ENCODE measurements around the gene SDCBP2. TPM values are rescaled to one million over a fixed set of nuclear protein-coding genes. Genes with fewer than 3 reads are reported as not detected.

Gene SDCBP2
- total and polyA plus RNA-seq, 2 of the 4 experiments (the other 2 are of a cell fraction) = 0.54 to 1.3 TPM

DNA sequence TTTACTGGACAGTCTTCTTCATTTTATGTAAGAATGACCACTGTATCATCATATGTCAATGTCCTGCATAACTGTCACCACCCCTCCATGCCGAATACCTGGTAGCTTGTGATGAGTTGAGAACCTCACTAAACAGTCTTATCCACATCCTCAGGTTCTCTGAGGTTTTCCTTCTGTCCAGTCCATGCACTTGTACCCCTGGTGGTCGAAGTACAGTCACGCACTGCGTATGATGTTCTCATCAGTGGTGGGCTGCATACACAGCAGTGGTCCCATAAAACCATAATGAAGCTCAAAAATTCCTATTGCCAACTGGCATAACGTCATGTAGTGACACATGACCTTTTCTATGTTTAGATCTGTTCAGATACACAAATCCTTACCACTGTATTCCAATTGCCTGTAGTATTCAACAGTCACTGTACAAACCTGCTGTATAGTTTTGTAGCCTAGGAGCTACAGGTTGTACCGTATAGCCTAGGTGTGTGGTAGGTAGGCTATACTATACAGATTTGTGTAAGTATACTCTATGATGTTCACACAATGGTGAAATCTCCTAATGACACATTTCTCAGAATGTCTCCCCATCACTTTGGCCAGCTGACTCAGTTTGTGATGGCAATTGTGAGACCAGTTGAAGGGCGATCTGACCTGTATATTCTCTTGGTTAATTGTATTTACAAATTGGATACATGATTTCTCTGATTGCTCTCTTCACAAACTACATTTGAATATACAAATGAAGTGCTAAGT is 31.3 kb upstream of the SDCBP2 start:
- Histone ChIP-seq H3K56ac (ENCODE audit: extremely low read depth, insufficient read depth, low read length) (no peak overlapping the region), H4K8ac (ENCODE audit: low read depth in 2 of 2, low read length in 2 of 2) (no peak overlapping the region), H3K36me3 (ENCODE audit: control insufficient read depth, insufficient read depth, low read length) (peaks cover 20% of the 10 kb centered on the region), H2BK20ac (ENCODE audit: low read depth, low read length) (no peak overlapping the region), H2AK9ac (replicated peaks; ENCODE audit: low read depth, low read length, poor library complexity) (no peak overlapping the region), H2AFZ (replicated peaks; ENCODE audit: low read length, poor library complexity) (no peak overlapping the region), H3K4me3 (ENCODE audit: insufficient read depth, low read depth, low read length) (no peak overlapping the region), H3K9me1 (ENCODE audit: insufficient read depth, low read length) (peaks cover 15% of the 10 kb centered on the region), H3K4ac (ENCODE audit: low read depth, low read length) (no peak overlapping the region), H4K91ac (ENCODE audit: insufficient read depth, low read depth, low read length) (no peak overlapping the region), H2BK15ac (ENCODE audit: low read depth, low read length) (no peak overlapping the region), H3K14ac (replicated peaks; ENCODE audit: low read depth, low read length) (no peak overlapping the region), H3K9me3 (ENCODE audit: control insufficient read depth, insufficient read depth, low read length) (no peaks in the 10 kb centered on the region), H2BK120ac (ENCODE audit: low read depth, low read length) (no peak overlapping the region), H3K27ac (ENCODE audit: insufficient read depth, low read length) (no peak overlapping the region), H4K5ac (ENCODE audit: low read depth, low read length) (no peak overlapping the region), H3K4me2 (ENCODE audit: low read depth, low read length) (no peak overlapping the region), H4K20me1 (ENCODE audit: insufficient read depth, low read length) (peaks cover 11% of the 10 kb centered on the region; the same call in 1 of the 2 replicates), H2BK5ac (ENCODE audit: low read depth, low read length, poor library complexity, severe bottlenecking) (no peak overlapping the region), H3K18ac (ENCODE audit: low read depth, low read length) (no peak overlapping the region), H3K4me1 (ENCODE audit: control insufficient read depth, insufficient read depth, low read length) (peaks cover 6% of the 10 kb centered on the region), H3K79me1 (ENCODE audit: low read depth in 1 of 2, low read length in 2 of 2) (peaks cover 38 to 45% of the 10 kb centered on the region in 2 experiments), H2AK5ac (ENCODE audit: low read depth, low read length) (no peak overlapping the region), H3K23ac (ENCODE audit: low read depth, low read length) (no peak overlapping the region), H3K27me3 (ENCODE audit: control insufficient read depth, insufficient read depth, low read length) (no peaks in the 10 kb centered on the region), H3K9ac (ENCODE audit: low read depth, low read length) (no peak overlapping the region)
- intact Hi-C loops (cut with micrococcal nuclease) = no loop called here
- no TSS peak for BruUV-seq (replicated peaks)
- no peak for ATAC-seq (ENCODE audit: low read depth)
- TF ChIP-seq POLR2A (IDR thresholded peaks at IDR 0.05; ENCODE audit: low read depth, low read length) = no peak
- in situ Hi-C loops (cut with MboI; ENCODE audit: low sequenced_read_pairs) = no loop called here
- POLR2A ChIA-PET (ENCODE audit: unreplicated experiment) = no interaction called here
- CTCF ChIA-PET = no interaction called here
- DNase-seq = no peak
- WGBS, 2 experiments (ENCODE audit: extremely low coverage in 2 of 2, insufficient read length in 1 of 2) = 100% methylated on average over 2 of the region's 7 CpGs; no CpG with 5 or more reads in 1 of the 2 experiments
- dilution Hi-C loops (cut with HindIII; ENCODE audit: low sequenced_read_pairs, unreplicated experiment) = no loop called here

All from IMR-90 (cell line).